DOHH2 (cell line): ENCODE data around the gene COL4A2.

Experiments used
- EZH2phosphoT487 ChIP-seq: fragments of 200-600 bp; sonication (generic); IDR thresholded peaks from 2 replicates; pipeline ENCODE4 v1.6.1; 2017; ENCODE audit warnings: borderline replicate concordance, mild to moderate bottlenecking, antibody characterized with exemption, low read length, moderate library complexity, mixed read lengths
- TF ChIP-seq, protein P1 (sequence below): fragments of 200-600 bp; sonication (generic); IDR thresholded peaks from one replicate; pipeline ENCODE4 v1.5.1; 2014; ENCODE audit warnings: antibody characterized with exemption, mild to moderate bottlenecking, low read depth, low read length; ENCODE audit not compliant: poor library complexity, severe bottlenecking

DNA sequence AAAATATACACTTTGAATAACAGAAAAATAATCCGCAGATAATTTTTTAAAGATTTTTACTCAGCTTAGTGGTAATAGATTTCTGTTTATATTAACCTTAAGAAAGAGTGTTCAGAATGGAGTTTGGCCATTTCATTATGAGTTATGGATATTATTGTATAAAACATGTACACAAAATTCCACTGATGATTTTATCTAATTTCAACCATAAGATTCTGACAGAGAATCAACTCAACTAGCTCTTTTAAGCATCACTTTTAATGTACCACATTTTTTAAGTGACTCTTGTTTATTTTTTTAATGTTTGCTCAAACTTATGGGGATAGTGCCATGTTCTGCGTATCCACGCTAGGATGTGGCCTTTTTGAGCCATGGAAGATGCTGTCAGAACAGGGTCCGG is 75.7 kb downstream of the COL4A2 start:
- TF ChIP-seq, protein P1, sequence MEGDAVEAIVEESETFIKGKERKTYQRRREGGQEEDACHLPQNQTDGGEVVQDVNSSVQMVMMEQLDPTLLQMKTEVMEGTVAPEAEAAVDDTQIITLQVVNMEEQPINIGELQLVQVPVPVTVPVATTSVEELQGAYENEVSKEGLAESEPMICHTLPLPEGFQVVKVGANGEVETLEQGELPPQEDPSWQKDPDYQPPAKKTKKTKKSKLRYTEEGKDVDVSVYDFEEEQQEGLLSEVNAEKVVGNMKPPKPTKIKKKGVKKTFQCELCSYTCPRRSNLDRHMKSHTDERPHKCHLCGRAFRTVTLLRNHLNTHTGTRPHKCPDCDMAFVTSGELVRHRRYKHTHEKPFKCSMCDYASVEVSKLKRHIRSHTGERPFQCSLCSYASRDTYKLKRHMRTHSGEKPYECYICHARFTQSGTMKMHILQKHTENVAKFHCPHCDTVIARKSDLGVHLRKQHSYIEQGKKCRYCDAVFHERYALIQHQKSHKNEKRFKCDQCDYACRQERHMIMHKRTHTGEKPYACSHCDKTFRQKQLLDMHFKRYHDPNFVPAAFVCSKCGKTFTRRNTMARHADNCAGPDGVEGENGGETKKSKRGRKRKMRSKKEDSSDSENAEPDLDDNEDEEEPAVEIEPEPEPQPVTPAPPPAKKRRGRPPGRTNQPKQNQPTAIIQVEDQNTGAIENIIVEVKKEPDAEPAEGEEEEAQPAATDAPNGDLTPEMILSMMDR: no peak
- no peak for TF ChIP-seq EZH2phosphoT487
